ENCODE results near the gene HDGFL3. TPM values are rescaled to one million over a fixed set of nuclear protein-coding genes. Genes with fewer than 3 reads are reported as not detected.
"Not testable (repeated sequence)": the region's sequence is repeated elsewhere in the genome, so short reads cannot be mapped to it uniquely, and the experiment has no call there.

Gene HDGFL3
- total RNA-seq, 1 donor from 2014 or later, result 32.8 TPM

DNA sequence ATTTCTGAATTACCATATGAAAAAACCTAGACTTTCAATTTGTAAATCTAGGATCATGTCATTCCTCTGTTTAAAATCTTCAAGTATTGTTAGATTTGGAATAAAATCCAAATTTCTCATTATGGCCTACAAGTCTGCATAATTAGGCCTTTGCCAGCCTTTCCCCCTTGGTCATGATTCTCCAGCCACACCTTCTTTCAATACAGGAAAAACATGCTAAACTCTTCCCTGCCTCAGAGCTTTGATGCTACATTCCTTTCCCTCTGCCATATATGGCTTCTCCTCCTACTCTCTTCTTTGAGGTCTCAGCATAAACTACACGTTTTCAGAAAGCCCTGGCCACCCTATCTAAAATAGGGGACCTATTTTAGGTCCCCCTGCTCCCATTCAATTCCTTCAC lies 51.7 kb downstream of the HDGFL3 start:
- intact Hi-C loops (cut with DNase I), result no loop called here
- ATAC-seq (no peak), DNase-seq (ENCODE audit: missing footprints) (no peak)

DNA sequence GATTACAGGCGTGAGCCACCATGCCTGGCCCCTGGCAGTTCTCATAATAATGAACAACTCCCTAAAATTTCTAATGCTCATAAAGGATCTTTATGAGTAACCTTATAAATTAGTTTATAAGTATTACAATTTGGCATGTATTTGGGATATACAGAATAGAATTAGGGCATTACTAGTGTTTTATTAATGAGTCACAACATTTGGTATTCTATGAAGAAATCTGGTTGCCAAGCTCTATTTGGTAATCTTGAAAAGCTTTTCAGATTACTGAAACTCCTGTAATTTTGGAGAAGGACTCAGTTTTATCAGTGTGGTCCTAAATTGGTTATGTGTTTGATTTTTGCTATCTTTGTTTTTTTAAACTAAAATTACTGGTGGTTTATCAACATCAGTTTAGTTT lies 54.3 kb downstream of the HDGFL3 start:
- intact Hi-C loops (cut with DNase I), result no loop called here
- ATAC-seq, result no peak
- DNase-seq (ENCODE audit: missing footprints), result no peak

DNA sequence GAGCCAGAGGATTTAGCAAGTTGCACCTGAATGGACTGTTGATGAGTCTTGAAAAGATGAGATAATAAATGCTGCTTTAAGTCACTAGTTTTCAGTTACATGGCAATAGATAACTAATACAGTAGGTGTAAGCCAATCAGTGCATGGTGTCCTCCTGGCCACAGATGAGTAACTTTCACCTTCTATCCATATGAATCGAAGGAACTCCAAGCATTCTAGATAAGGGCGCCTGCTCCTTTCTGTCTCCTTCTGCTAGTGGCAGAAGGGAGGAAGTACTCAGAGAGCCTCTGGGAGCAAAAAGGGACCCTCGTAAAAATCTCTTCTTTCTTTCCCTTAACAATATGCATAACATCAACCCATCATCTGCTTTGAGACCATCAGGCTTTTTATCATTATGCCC lies 62.9 kb downstream of the HDGFL3 start:
- DNase-seq (ENCODE audit: missing footprints) (no peak), ATAC-seq (no peak)
- intact Hi-C loops (cut with DNase I), result loop anchor here (10.0 kb wide), 1 partner anchor 590 kb away; no protein-coding TSS in a partner anchor

DNA sequence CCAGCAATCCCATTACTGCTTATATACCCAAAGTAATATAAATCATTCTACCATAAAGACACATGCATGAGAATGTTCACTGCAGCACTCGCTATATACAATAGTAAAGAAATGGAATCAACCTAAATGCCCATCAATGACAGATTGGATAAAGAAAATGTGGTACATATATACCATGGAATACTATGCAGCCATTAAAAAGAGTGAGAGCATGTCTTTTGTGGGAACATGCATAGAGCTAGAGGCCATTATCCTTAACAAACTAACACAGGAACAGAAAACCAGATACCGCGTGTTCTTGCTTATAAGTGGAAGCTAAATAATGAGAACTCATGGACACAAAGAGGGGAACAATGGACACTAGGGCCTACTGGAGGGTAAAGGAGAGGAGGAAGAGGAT lies 65.5 kb downstream of the HDGFL3 start:
- not testable (repeated sequence) for DNase-seq (ENCODE audit: missing footprints); ATAC-seq
- intact Hi-C loops (cut with DNase I), result loop anchor here (10.0 kb wide), 1 partner anchor 587 kb away; no protein-coding TSS in a partner anchor

DNA sequence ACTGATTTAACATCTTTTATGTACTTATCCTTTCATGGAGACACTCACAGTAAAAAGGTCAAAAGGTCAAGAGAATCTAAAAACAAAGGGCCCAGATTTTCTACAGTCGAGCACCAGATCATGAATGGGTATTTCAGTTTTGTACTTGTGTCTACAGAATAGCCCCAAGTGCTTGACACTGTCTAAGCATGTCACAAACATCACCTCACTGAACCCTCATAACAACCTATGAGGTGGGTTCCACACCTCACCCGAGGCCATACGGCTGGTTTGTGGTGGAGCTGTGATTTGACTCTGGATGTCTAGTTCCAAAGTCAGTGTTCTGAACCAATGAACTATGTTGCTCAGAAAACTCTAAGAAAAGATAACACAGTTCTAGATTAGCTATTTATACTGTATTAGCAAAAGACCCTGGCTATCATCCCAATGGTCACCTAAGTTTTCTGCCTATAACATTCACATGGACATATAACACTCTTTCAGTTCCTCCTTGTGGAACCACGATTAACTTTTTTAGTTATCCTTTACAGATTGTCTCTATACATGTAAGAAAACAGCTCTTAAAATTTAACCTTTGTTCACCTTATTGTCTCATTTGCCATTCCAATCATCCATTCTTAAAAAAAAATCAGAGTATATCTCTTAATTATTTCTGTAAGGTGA lies 74.6 kb downstream of the HDGFL3 start:
- intact Hi-C loops (cut with DNase I), result no loop called here
- ATAC-seq (no peak), DNase-seq (ENCODE audit: missing footprints) (no peak)

DNA sequence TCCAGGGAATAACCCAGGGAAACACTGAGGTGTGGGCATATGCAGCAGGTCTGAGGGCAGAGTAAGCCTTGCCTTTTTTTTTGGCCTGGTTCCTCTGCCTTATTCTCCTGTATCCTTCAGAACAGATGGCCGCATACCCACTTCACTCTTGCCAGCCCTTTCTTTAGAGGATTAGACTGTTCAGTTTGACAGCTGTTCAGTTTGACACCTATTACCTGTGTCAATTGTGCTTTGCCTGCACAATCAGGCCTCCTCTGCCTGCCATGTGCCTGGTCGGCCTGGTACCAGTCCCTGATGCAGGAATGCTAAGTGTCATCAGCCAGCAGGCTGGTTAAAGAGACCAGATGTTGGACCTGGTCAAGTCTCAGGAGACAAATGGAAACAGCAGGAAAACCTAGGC lies 77.8 kb downstream of the HDGFL3 start:
- ATAC-seq (no peak), DNase-seq (ENCODE audit: missing footprints) (no peak)
- intact Hi-C loops (cut with DNase I), result no loop called here

DNA sequence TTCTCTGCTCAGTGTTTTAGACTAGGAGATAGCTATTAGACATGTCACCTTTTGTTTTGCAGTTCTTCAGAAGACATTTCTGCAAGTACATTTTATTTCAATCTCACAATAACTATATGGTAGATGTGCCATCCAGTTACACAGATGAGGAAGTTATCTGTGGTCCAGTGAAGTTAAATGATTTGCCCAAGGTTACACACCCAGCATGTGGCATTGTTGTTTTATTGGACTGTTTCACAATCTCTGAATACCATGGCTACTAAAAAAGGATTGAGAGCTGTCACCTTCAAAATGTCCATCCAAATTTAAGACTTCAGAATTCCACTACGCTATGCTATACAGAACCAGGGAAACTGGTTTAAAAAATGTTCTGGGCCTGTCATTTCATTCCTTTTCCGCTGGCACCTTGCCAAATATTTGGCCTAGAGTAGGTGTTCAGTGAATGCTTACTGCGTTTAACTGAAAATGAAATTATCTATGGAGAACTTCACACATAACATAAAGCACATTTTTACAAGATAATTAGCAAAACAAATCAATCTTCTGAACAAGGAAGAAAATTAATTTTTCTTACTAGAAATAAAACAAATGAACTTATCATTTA lies 80.0 kb downstream of the HDGFL3 start:
- intact Hi-C loops (cut with DNase I), result no loop called here
- ATAC-seq (no peak), DNase-seq (ENCODE audit: missing footprints) (no peak)

DNA sequence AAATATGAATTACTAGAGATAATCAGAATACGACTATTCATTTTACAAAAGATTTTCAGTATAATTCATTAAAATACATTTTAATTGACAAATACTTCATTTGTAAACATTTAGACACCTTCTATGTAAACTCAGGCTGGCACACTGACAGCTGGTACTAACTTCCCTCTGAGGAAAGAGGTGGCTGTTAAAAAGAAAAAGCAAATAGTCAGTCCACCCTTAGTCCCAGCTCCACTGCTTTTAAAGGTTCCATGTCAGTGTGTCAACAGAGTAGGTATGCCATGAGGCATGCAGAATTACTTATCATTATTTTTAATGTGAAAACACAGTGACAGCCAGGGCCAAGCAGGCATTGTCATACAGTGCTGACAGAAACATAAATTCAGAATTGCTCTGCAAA lies 84.1 kb downstream of the HDGFL3 start:
- DNase-seq (ENCODE audit: missing footprints) (no peak), ATAC-seq (no peak)
- intact Hi-C loops (cut with DNase I), result no loop called here

DNA sequence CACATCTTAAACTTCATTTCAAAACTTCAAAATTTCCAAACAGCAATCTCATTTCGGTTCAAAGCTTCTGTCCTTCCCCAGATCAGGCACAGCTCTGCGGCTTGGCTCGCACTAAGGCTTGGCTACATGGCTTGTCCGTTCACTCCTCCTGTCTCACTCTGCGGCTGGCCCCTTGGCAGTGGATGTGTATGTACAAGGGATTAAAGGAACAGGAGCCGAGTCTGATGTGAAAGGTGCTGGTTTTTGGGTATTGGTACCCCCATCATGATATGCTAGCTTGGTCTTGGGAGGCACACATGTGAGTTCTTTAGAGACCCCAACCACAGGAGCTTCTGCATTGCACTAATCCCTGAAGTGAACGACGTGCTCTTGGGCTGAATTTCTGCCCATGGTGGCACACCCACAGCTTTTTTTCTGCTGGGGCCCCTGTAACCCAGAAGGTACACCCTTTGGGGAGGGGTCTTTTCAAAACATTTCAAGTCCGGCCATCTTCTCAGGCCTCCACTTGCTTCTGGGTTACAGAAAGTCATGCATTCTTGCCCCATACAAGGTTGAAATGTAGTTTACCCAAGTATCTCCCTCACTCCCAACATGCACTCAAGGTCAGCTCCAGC lies 87.5 kb downstream of the HDGFL3 start:
- intact Hi-C loops (cut with DNase I), result no loop called here
- ATAC-seq (no peak), DNase-seq (ENCODE audit: missing footprints) (no peak)

DNA sequence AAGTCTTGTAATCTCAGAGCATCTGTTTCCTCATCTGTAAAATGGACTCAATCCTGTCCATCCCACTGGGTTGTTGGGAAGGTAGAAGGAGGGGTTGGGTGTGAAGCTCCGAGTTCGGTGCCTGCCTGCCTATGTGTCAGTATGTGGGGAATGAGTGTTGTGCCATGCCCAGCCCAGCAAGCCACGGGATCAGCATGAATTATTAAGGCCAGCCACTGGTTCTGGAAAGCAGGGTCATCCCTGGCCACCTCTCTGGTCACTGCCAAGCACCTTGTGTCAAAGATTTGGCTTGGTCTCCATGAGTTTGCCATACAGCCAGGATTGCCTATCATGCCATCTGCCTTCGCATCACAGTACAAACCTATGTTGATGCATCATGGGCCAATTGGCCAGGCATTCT lies 88.7 kb downstream of the HDGFL3 start:
- intact Hi-C loops (cut with DNase I), result no loop called here
- DNase-seq (ENCODE audit: missing footprints) (no peak), ATAC-seq (no peak)

DNA sequence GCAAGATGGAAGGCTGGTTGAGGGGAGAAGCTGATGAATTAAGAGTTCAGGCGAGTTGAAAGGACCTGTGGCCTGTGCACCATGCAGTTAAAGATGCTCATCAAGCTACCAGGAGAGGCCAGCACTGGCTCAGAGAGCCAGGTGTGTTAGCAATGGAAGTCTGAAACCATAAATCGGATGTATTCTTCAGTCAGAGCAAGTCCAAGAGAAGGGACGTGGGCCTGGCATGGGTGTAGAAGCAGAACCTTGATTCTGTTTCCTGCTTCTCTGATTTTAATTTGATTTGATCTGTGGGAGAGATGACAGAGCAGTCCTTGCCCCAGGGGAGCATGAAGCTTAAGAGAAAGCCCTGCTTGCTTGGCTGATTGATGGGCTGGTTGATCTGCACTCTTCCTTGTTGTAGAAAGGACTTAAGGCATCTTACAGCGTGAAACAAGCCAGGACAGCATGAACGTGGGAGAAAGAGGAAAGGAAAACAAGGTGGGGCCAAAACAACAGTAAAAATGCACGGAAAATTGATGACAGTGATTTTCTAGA lies 89.3 kb downstream of the HDGFL3 start:
- DNase-seq (ENCODE audit: missing footprints), result no peak
- no peak for ATAC-seq
- intact Hi-C loops (cut with DNase I), result no loop called here

DNA sequence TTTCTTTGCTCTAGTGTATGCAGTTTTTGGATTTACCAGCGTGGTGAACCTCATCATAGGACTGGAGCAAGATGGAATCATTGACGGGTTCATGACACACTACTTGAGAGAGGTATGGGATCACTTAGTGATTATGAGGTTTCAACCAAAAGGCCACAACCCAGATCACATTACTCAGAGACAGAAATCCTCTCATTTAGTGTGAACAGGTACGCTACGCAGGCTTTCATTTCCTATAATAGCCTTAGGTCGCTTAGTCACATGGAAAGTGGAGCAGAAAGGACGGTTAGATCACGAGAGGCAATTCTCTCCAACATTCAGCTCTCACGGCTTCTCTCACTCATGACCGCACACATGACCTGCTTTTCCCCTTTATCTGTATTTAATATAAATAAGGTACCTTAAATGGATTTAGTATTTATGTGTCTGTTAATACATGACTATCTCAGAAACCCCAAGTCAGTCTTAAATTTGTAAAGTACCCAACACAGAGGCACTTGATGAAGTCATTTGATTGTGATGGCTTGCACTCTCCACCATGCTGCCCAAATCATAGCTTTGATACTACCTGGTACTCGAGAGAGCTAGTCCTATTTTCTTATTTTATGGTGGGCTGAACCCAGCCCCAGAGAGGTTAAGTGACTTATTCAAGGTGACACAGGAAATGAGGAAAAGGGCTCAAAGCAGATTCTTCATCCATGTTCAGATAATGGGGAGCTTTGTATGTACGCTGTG lies 91.6 kb downstream of the HDGFL3 start:
- no peak for DNase-seq (ENCODE audit: missing footprints)
- intact Hi-C loops (cut with DNase I), result no loop called here
- ATAC-seq, result no peak

DNA sequence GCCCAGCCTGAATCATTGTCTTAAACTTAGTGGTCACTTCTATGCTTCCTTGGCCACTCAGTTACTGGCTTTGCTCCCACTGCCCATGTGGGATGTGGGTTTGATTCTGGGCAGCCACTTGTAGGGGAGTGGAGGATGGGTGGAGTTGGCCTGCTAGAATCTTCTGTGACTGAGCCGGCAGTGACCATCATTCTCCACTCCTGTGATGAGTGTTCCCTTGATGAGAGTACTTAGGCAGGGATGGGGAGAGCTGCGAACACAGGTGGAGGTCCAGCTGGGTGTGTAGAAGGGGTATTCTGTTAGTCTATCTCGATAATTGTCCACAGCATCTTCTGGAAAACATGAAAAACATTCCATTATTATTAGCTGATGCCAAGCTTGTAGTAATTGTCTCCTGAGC lies 92.2 kb downstream of the HDGFL3 start:
- intact Hi-C loops (cut with DNase I), result no loop called here
- no peak for ATAC-seq

DNA sequence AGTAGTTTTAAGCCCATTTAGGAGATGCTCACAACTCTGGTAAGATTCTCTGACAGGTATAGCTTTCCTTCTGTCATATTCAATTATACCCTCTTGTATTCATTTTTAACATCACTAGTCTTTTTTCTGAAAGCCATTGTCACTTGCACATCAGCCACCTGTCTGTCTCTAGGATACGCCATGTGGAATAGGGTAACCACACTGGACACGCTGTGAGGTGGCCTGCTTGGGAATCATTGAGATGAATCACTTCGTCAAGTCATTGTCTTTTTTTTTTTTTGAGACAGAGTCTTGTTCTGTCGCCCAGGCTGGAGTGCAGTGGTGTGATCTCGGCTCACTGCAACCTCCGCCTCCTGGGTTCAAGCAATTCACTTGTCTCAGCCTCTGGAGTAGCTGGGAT lies 92.8 kb downstream of the HDGFL3 start:
- DNase-seq (ENCODE audit: missing footprints) (no peak), ATAC-seq (no peak)
- intact Hi-C loops (cut with DNase I), result no loop called here

More for the DNA sequence above, 92.2 kb downstream of the HDGFL3 start:
- DNase-seq (ENCODE audit: missing footprints), result no peak

DNA sequence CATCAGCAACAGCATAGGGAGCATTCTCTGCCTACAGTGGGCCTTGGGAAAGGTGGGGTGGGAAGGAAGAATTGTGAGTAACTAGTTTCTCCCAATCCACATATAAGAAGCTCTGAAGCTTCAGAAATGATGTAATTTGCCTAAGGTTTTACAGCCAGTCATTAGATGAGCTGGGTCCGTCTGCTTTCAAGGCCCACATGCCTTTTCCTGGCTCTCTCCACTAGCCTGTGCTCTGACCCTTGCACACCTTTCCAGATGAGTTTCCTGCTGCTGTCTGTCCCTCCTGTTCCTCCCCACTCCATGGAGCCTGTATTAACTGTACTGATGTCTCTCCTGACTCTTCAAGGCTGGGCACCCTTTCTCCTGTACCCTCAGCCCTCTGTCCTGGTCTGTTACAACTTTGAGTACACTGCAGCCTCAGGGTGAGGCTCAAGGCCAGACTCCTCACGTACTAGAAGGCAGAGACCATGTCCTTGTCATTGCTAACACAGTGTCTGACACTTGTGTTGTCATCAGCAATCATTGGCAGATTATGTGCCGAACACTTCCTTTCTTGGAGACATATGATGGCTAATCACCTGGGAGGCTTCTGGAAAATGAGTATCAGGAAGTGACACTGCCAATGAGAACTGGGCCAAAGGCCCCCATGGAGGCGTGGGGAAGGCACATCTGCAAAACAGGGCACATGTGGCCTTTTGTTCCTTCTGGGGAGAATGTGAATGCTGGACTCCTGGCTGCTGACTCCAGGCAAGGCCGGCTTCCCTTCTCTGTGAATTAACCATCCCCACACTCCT lies 93.5 kb downstream of the HDGFL3 start:
- DNase-seq (ENCODE audit: missing footprints), result no peak
- no peak for ATAC-seq
- intact Hi-C loops (cut with DNase I), result no loop called here

DNA sequence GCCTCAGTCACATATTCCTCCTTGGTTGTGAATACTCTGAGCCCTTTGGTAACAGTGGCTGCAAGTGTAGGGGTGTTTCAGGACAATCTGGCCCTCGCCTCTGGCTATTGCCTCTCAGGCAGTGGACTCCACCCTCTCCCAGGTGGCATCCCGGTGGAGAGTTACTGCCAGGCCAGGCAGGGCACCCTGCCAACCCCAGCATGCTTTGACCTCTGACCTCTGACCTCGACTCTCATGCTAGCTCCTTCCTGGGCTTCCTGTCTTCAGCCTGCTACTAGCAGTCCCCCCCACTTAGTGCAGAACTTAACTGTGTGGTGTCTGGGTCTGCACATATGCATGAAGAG lies 94.7 kb downstream of the HDGFL3 start:
- intact Hi-C loops (cut with DNase I), result no loop called here
- DNase-seq (ENCODE audit: missing footprints) (no peak), ATAC-seq (no peak)

DNA sequence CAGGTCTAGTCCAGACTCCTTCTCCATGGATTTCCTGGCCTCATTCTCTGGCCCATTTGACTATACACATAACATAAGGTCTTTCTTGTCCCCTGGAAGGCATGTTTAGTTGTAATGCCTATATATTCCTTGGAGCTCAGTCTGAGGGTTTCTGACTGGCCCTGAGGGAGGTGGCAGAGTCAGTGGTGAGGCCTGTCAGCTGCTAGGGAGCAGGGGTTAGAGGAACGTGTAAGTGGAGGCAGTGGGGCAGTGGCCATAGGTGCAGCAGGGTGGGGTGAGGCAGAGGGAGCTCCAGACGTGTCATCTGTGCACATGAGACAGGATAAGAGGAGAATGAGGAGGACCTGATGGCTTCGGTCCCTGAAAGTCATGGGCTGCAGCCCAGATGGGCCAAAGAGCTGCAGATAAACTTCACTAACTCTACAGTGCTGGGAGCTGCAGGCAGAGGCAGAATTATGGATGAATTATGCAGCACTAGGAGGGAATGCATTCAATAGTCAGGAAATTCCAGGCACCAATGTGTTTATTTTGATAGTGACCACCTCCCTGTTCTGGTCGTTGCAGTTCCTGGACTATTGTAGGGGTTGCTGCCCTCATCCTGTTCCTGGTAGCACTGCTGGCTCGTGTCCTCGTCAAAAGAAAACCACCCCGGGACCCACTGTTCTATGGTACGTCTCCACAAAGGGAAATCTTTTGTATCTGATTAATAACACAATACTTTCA lies 95.2 kb downstream of the HDGFL3 start:
- ATAC-seq (no peak), DNase-seq (ENCODE audit: missing footprints) (no peak)
- intact Hi-C loops (cut with DNase I), result no loop called here

DNA sequence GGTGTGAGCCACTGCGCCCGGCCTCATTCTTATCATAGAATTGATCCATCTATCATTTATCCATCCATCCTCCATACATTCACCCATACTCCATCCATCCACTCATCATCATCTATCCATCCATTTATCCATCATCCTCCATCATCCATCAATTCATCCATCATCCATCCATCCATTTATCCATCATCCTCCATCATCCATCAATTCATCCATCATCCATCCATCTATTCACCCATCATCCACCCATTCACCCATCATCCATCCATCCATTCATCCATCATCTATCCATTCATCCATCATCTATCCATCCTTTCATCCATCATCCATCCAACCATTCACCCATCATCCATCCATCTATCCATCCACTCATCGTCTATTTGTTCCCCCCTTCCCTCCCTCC lies 96.5 kb downstream of the HDGFL3 start:
- intact Hi-C loops (cut with DNase I), result no loop called here
- no peak for ATAC-seq
- no peak for DNase-seq (ENCODE audit: missing footprints)

Measured in Right ventricle myocardium inferior (tissue), 1 donor.